HepG2 (cell line): Measurements from ENCODE around the gene UBXN2A. TPM values are rescaled to one million over a fixed set of nuclear protein-coding genes. Genes with fewer than 3 reads are reported as not detected.

Experiments used
- FOXM1 ChIP-seq: sonication (generic); formaldehyde crosslinking; IDR thresholded peaks from 2 replicates; pipeline ENCODE4 v1.5.0; 2020; ENCODE audit warnings: missing genetic modification reagents
- NFYB ChIP-seq: sonication (generic); formaldehyde crosslinking; IDR thresholded peaks from 2 replicates; pipeline ENCODE4 v1.4.0; 2020; ENCODE audit warnings: missing genetic modification reagents
- NR2C2 ChIP-seq: sonication (generic); formaldehyde crosslinking; IDR thresholded peaks from 2 replicates; pipeline ENCODE4 v1.4.0; 2020; ENCODE audit warnings: missing genetic modification reagents, mild to moderate bottlenecking, moderate library complexity, borderline replicate concordance
- RXRB ChIP-seq: IDR thresholded peaks from 2 replicates; pipeline ENCODE4 v1.6.1; 2016; ENCODE audit warnings: borderline replicate concordance, missing genetic modification reagents, missing compliant biosample characterization
- SP5 ChIP-seq: IDR thresholded peaks from 2 replicates; pipeline ENCODE4 v1.6.1; 2016; ENCODE audit warnings: low read depth, borderline replicate concordance
- SPEN ChIP-seq: sonication (generic); formaldehyde crosslinking; IDR thresholded peaks from 2 replicates; pipeline ENCODE4 v1.5.1; 2020; ENCODE audit warnings: low read depth, mild to moderate bottlenecking, missing genetic modification reagents
- STAT5B ChIP-seq: sonication (generic); formaldehyde crosslinking; IDR thresholded peaks from 2 replicates; pipeline ENCODE4 v1.4.0; 2020; ENCODE audit warnings: missing genetic modification reagents
- TBL1XR1 ChIP-seq: fragments of 150-350 bp; IDR thresholded peaks from 2 replicates; pipeline ENCODE4 v1.6.1; 2014; ENCODE audit warnings: borderline replicate concordance, low read length; ENCODE audit not compliant: partially characterized antibody
- TCF7 ChIP-seq: sonication (generic); IDR thresholded peaks from 2 replicates; pipeline ENCODE4 v1.6.1; 2016; ENCODE audit warnings: antibody characterized with exemption, low read depth
- ZBTB38 ChIP-seq: sonication (generic); formaldehyde crosslinking; IDR thresholded peaks from 2 replicates; pipeline ENCODE4 v1.5.1; 2020; ENCODE audit warnings: mild to moderate bottlenecking, missing genetic modification reagents
- ZNF143 ChIP-seq: sonication (generic); formaldehyde crosslinking; IDR thresholded peaks from 2 replicates; pipeline ENCODE4 v1.4.0; 2020; ENCODE audit warnings: missing genetic modification reagents
- ZNF326 ChIP-seq: sonication (generic); formaldehyde crosslinking; IDR thresholded peaks from 2 replicates; pipeline ENCODE4 v1.4.0; 2020; ENCODE audit warnings: missing genetic modification reagents, borderline replicate concordance
- ZNF7 ChIP-seq: IDR thresholded peaks from 2 replicates; pipeline ENCODE4 v1.6.1; 2016; ENCODE audit warnings: missing biosample characterization, missing genetic modification reagents
- ZNF746 ChIP-seq: sonication (generic); formaldehyde crosslinking; IDR thresholded peaks from 2 replicates; pipeline ENCODE4 v1.8.0; 2022; ENCODE audit warnings: mild to moderate bottlenecking, missing genetic modification reagents
- ZNF773 ChIP-seq: sonication (generic); formaldehyde crosslinking; IDR thresholded peaks from 2 replicates; pipeline ENCODE4 v1.4.0; 2020; ENCODE audit warnings: missing genetic modification reagents, borderline replicate concordance
- polyA plus RNA-seq, 8 experiments: library from polyadenylated mRNA; depleted of rRNA in 3 of 8; stranded (reverse) in 7 of 8; unstranded in 1 of 8; fragments of >200 nt; fragmentation: Illumina TruSeq in 4 of 8; extraction: Trizol in 4 of 8; gene quantifications; 2 replicates each; pipeline versions ENCODE4 v1.2.1 to v1.2.3, GENCODE V29; 2011 to 2016; ENCODE audit warnings: low read depth in 4 of 8, missing spikeins in 1 of 8, mixed read lengths in 1 of 8; ENCODE audit not compliant: insufficient read depth in 1 of 8
- total RNA-seq, 5 experiments: library from RNA; depleted of rRNA; stranded (reverse); fragments of >200 nt; fragmentation: Illumina TruSeq; extraction: Trizol; gene quantifications; 2 replicates each; pipeline ENCODE4 v1.2.3, GENCODE V29; 2016; ENCODE audit warnings: low read depth in 1 of 5
- TF ChIP-seq, protein P1 (sequence below): sonication (generic); formaldehyde crosslinking; IDR thresholded peaks from 2 replicates; pipeline ENCODE4 v1.5.0; 2020; ENCODE audit warnings: missing genetic modification reagents, mild to moderate bottlenecking, borderline replicate concordance
- TF ChIP-seq, protein P2 (sequence below): sonication (generic); formaldehyde crosslinking; IDR thresholded peaks from 2 replicates; pipeline ENCODE4 v1.5.0; 2020; ENCODE audit warnings: missing genetic modification reagents
- TF ChIP-seq, protein P3 (sequence below): sonication (generic); formaldehyde crosslinking; IDR thresholded peaks from 2 replicates; pipeline ENCODE4 v1.9.0; 2021; ENCODE audit warnings: mild to moderate bottlenecking, missing genetic modification reagents
- TF ChIP-seq, protein P4 (sequence below): sonication (generic); formaldehyde crosslinking; IDR thresholded peaks from 2 replicates; pipeline ENCODE4 v1.4.0; 2020; ENCODE audit warnings: missing genetic modification reagents, borderline replicate concordance
- TF ChIP-seq, protein P5 (sequence below): sonication (generic); formaldehyde crosslinking; IDR thresholded peaks from 2 replicates; pipeline ENCODE4 v1.4.0; 2020; ENCODE audit warnings: mild to moderate bottlenecking, missing genetic modification reagents

The UBXN2A gene
- total and polyA plus RNA-seq, 2 of the 13 experiments (the other 11 are each of a cell fraction or from before 2014, with no cell fraction given): 8.3 to 20.9 TPM

DNA sequence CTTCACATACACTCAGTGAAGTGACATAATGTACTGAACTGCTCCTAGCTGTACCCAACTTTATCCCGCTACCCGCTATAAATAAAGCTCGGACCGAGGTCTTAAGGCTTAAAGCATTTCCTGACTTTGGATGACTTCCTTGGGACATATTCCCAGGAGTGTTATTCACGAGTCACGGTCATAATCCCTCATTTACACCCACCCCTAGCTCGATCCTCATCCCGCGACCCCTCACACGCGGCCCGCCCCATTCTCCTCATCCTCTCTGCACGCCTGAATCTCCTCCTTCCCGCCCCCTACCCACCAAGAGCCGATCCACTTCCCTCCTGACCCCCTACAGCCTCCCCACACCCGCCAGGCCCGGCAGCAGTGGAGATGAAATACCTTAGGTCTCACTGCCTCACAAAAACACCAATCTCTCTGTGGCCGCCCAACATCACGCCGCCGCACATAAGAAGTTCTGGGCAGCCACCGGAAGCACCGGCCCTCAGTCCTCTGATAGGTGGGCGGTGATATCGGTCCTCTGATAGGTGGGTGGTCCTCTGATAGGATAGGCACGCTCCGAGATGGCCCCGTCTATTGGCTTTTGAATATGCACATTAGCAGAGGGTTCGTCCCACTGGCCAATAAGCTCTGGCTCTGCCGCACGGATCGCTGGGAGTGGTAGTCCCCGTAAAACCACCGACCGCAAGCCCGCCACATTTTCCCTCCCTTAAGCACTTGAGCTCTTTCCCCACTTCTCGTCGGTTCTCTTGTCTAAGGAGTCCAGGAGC, 106.9 kb downstream of the UBXN2A start, which contains the start of gene WDCP (continued):
- TF ChIP-seq, protein P1, sequence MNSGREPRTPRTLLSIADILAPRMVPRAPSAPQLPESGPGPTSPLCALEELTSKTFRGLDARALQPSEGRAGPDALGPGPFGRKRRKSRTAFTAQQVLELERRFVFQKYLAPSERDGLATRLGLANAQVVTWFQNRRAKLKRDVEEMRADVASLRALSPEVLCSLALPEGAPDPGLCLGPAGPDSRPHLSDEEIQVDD: no peak
- TF ChIP-seq, protein P2, sequence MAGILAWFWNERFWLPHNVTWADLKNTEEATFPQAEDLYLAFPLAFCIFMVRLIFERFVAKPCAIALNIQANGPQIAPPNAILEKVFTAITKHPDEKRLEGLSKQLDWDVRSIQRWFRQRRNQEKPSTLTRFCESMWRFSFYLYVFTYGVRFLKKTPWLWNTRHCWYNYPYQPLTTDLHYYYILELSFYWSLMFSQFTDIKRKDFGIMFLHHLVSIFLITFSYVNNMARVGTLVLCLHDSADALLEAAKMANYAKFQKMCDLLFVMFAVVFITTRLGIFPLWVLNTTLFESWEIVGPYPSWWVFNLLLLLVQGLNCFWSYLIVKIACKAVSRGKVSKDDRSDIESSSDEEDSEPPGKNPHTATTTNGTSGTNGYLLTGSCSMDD (CRISPR knock-in tag): no peak
- TF ChIP-seq TBL1XR1: peak; percentile 56
- TF ChIP-seq NR2C2 (CRISPR knock-in tag): no peak; the same call in 1 of the 2 replicates
- TF ChIP-seq, protein P3, sequence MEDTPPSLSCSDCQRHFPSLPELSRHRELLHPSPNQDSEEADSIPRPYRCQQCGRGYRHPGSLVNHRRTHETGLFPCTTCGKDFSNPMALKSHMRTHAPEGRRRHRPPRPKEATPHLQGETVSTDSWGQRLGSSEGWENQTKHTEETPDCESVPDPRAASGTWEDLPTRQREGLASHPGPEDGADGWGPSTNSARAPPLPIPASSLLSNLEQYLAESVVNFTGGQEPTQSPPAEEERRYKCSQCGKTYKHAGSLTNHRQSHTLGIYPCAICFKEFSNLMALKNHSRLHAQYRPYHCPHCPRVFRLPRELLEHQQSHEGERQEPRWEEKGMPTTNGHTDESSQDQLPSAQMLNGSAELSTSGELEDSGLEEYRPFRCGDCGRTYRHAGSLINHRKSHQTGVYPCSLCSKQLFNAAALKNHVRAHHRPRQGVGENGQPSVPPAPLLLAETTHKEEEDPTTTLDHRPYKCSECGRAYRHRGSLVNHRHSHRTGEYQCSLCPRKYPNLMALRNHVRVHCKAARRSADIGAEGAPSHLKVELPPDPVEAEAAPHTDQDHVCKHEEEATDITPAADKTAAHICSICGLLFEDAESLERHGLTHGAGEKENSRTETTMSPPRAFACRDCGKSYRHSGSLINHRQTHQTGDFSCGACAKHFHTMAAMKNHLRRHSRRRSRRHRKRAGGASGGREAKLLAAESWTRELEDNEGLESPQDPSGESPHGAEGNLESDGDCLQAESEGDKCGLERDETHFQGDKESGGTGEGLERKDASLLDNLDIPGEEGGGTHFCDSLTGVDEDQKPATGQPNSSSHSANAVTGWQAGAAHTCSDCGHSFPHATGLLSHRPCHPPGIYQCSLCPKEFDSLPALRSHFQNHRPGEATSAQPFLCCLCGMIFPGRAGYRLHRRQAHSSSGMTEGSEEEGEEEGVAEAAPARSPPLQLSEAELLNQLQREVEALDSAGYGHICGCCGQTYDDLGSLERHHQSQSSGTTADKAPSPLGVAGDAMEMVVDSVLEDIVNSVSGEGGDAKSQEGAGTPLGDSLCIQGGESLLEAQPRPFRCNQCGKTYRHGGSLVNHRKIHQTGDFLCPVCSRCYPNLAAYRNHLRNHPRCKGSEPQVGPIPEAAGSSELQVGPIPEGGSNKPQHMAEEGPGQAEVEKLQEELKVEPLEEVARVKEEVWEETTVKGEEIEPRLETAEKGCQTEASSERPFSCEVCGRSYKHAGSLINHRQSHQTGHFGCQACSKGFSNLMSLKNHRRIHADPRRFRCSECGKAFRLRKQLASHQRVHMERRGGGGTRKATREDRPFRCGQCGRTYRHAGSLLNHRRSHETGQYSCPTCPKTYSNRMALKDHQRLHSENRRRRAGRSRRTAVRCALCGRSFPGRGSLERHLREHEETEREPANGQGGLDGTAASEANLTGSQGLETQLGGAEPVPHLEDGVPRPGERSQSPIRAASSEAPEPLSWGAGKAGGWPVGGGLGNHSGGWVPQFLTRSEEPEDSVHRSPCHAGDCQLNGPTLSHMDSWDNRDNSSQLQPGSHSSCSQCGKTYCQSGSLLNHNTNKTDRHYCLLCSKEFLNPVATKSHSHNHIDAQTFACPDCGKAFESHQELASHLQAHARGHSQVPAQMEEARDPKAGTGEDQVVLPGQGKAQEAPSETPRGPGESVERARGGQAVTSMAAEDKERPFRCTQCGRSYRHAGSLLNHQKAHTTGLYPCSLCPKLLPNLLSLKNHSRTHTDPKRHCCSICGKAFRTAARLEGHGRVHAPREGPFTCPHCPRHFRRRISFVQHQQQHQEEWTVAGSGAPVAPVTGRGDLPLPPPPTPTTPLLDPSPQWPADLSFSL: no peak
- TF ChIP-seq ZNF773 (CRISPR knock-in tag): no peak
- TF ChIP-seq ZNF326 (CRISPR knock-in tag): no peak
- TF ChIP-seq, protein P4, sequence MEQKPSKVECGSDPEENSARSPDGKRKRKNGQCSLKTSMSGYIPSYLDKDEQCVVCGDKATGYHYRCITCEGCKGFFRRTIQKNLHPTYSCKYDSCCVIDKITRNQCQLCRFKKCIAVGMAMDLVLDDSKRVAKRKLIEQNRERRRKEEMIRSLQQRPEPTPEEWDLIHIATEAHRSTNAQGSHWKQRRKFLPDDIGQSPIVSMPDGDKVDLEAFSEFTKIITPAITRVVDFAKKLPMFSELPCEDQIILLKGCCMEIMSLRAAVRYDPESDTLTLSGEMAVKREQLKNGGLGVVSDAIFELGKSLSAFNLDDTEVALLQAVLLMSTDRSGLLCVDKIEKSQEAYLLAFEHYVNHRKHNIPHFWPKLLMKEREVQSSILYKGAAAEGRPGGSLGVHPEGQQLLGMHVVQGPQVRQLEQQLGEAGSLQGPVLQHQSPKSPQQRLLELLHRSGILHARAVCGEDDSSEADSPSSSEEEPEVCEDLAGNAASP (CRISPR knock-in tag): 0 out of 2 replicates have a peak, but pooled peaks have one; percentile 47
- no peak for TF ChIP-seq ZNF7 (CRISPR knock-in tag)
- TF ChIP-seq TCF7: no peak
- no peak for TF ChIP-seq SP5 (CRISPR knock-in tag)
- peak; percentile 98 for TF ChIP-seq ZBTB38
- 0 out of 2 replicates have a peak, but pooled peaks have one; percentile 13 for TF ChIP-seq RXRB (CRISPR knock-in tag)
- TF ChIP-seq STAT5B (CRISPR knock-in tag): no peak
- TF ChIP-seq, protein P5, sequence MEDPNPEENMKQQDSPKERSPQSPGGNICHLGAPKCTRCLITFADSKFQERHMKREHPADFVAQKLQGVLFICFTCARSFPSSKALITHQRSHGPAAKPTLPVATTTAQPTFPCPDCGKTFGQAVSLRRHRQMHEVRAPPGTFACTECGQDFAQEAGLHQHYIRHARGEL (CRISPR knock-in tag): no peak
- peak; percentile 68 for TF ChIP-seq ZNF746 (CRISPR knock-in tag)
- TF ChIP-seq ZNF143: peak; percentile 95
- TF ChIP-seq NFYB (CRISPR knock-in tag): peak; percentile 97
- TF ChIP-seq FOXM1 (CRISPR knock-in tag): no peak
- TF ChIP-seq SPEN (CRISPR knock-in tag): peak; percentile 77
